Measurements from ENCODE around the gene CATSPERD.
A peak's percentile ranks its signal among the peaks of the same experiment; 100 is the strongest.
"Not testable (repeated sequence)": the region's sequence is repeated elsewhere in the genome, so short reads cannot be mapped to it uniquely, and the experiment has no call there.

CATSPERD gene

GRCh38 chr19:5686326-5686646, 34.2 kb upstream of the CATSPERD start:
- DNase-seq, result no peak

GRCh38 chr19:5686647-5687359, 33.6 kb upstream of the CATSPERD start:
- peak; percentile 69 to 88 for DNase-seq

GRCh38 chr19:5687360-5688198, 32.9 kb upstream of the CATSPERD start:
- DNase-seq, result no peak

GRCh38 chr19:5688262-5688881, 32.1 kb upstream of the CATSPERD start:
- DNase-seq, result not testable (repeated sequence)

- peak; percentile 88 to 93 for DNase-seq
Measured at GRCh38 chr19:5690125-5690954, 30.1 kb upstream of the CATSPERD start, which contains the start of gene RPL36. RPL36 (plus strand) TSS chr19:5690295; CDS start chr19:5690508, 213 bp downstream.

- no peak for DNase-seq
Measured at GRCh38 chr19:5690955-5691821, 29.2 kb upstream of the CATSPERD start.

GRCh38 chr19:5691822-5692722, 28.4 kb upstream of the CATSPERD start:
- no peak for DNase-seq

- no peak for DNase-seq
Measured at GRCh38 chr19:5692723-5693194, 27.7 kb upstream of the CATSPERD start.

GRCh38 chr19:5693195-5694166, 27.0 kb upstream of the CATSPERD start:
- DNase-seq, result no peak

GRCh38 chr19:5694167-5694955, 26.1 kb upstream of the CATSPERD start:
- no peak for DNase-seq

- DNase-seq, result no peak
Measured at GRCh38 chr19:5694956-5695648, 25.3 kb upstream of the CATSPERD start.

GRCh38 chr19:5695649-5696195, 24.7 kb upstream of the CATSPERD start:
- no peak for DNase-seq

- no peak for DNase-seq
Measured at GRCh38 chr19:5696196-5697021, 24.0 kb upstream of the CATSPERD start.

GRCh38 chr19:5697022-5697889, 23.2 kb upstream of the CATSPERD start:
- DNase-seq, result no peak

- DNase-seq, result no peak
Measured at GRCh38 chr19:5697890-5698634, 22.4 kb upstream of the CATSPERD start.

All from hippocampal formation (tissue), 2 donors.